Mononuclear cell (primary cell): ENCODE measurements around the gene PAX2. TPM values are rescaled to one million over a fixed set of nuclear protein-coding genes. Genes with fewer than 3 reads are reported as not detected.

Experiments
- H3K27me3 ChIP-seq: 2 replicates; pipeline ENCODE4 v1.6.0; 2011; ENCODE audit warnings: low read length, control low read depth; ENCODE audit not compliant: insufficient read depth
- H3K4me1 ChIP-seq: 2 replicates; pipeline ENCODE4 v1.5.1; 2011; ENCODE audit warnings: mild to moderate bottlenecking, low read length, control low read depth; ENCODE audit not compliant: insufficient read depth
- H3K4me3 ChIP-seq: 2 replicates; pipeline ENCODE4 v1.5.1; 2011; ENCODE audit warnings: mild to moderate bottlenecking, low read length, moderate library complexity
- H3K9me3 ChIP-seq: 2 replicates; pipeline ENCODE4 v1.5.1; 2011; ENCODE audit warnings: low read depth, mild to moderate bottlenecking, control low read depth, low read length
- total RNA-seq: library from RNA; depleted of rRNA; stranded (reverse); fragments of >200 nt; gene quantifications from one replicate; pipeline ENCODE4 v1.2.3, GENCODE V29; 2012

Gene PAX2
- total RNA-seq, 1 donor, result not detected

DNA sequence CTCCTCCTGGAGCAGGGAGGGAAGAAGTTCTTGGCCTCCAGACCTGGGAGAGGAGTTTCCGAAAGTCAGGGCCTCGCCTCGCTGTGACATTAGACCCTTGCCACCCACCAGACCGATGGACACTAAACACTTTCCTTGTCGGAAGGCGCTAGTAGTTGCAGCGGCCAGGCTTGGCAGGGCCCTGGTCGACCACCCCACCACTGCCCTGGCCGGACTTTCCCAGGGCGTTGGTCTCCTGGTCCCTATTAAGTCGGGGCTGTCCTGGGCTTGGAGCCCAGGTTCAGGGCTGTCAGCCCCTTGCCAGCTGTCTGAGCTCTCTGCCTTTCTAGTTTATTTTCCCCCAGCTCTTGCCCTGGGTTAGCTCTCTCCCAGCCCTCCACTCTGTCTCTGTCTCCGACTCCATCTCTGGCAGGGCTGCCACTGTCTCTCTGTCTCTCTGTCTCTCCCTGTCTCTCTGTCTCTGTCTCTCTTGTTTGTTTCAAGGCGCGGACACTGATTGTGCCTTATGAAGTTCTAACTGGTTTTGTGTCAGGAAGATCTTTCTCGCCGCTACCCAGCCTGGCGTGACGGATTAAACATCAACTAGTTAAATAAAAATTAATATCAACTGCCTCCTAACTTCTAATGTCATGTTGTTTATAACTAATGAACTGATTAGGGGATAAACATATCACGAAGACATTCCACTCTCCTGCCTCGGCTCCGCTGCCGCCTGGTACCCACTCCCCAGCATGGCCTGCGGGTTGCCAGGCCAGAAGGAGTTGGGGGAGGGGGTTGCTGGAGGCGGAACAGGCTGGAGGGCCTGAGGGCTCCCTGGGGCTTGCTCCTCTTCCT lies 13.8 kb upstream of the PAX2 start:
- Histone ChIP-seq H3K27me3 (peaks cover 91% of the 10 kb centered on the region), H3K4me3 (no peak overlapping the region), H3K4me1 (peaks cover 18% of the 10 kb centered on the region), H3K9me3 (no peaks in the 10 kb centered on the region)

DNA sequence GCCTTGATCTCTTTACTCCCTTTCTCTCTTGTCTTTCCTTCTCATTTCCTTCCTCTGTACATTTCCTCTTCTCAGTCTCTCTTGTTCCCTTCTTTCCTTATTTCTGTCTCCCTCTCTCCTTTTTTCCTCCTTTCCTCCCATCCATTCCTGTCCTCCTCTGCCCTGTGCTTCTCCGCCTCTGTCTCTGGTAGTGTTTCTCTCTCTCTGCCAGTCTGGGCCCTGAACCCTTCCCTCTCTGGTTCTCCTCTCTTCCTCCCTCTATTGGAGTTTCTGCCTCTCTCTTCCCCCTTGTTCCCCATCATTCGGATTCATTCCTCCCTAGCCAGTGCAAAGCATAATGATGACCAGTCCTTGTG lies 13.2 kb upstream of the PAX2 start:
- H3K4me3 ChIP-seq, result no peak overlapping the region
- no peaks in the 10 kb centered on the region for H3K9me3 ChIP-seq
- peaks cover 94% of the 10 kb centered on the region for H3K27me3 ChIP-seq
- H3K4me1 ChIP-seq, result peaks cover 18% of the 10 kb centered on the region

- Histone ChIP-seq H3K9me3 (no peaks in the 10 kb centered on the region), H3K4me1 (peaks cover 25% of the 10 kb centered on the region), H3K4me3 (no peak overlapping the region), H3K27me3 (peaks cover 94% of the 10 kb centered on the region)
Observed at GRCh38 chr10:100733329-100733728, 12.1 kb upstream of the PAX2 start.

GRCh38 chr10:100734295-100735086 lies 10.9 kb upstream of the PAX2 start:
- Histone ChIP-seq H3K27me3 (peaks cover 95% of the 10 kb centered on the region), H3K9me3 (no peaks in the 10 kb centered on the region), H3K4me3 (no peak overlapping the region), H3K4me1 (peaks cover 25% of the 10 kb centered on the region)

DNA sequence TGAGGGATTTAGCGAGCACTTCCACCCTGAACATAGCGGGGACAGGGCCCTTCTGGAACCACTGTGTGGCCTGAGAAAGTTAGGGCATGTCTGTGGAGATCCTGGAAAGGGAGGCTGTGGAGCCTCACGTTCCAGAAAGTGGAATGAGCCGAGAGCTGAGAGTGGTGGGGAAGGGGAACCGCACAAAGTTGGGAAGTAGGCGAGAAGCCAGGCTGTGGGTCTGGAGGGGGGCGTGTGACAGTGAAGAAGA lies 10.4 kb upstream of the PAX2 start:
- Histone ChIP-seq H3K4me1 (peaks cover 22% of the 10 kb centered on the region), H3K4me3 (no peak overlapping the region), H3K27me3 (peaks cover 95% of the 10 kb centered on the region), H3K9me3 (no peaks in the 10 kb centered on the region)

- no peak overlapping the region for H3K4me3 ChIP-seq
- H3K9me3 ChIP-seq, result no peaks in the 10 kb centered on the region
- H3K27me3 ChIP-seq, result peaks cover 95% of the 10 kb centered on the region
- peaks cover 16% of the 10 kb centered on the region for H3K4me1 ChIP-seq
Observed at GRCh38 chr10:100735337-100736143, 9.8 kb upstream of the PAX2 start.

DNA sequence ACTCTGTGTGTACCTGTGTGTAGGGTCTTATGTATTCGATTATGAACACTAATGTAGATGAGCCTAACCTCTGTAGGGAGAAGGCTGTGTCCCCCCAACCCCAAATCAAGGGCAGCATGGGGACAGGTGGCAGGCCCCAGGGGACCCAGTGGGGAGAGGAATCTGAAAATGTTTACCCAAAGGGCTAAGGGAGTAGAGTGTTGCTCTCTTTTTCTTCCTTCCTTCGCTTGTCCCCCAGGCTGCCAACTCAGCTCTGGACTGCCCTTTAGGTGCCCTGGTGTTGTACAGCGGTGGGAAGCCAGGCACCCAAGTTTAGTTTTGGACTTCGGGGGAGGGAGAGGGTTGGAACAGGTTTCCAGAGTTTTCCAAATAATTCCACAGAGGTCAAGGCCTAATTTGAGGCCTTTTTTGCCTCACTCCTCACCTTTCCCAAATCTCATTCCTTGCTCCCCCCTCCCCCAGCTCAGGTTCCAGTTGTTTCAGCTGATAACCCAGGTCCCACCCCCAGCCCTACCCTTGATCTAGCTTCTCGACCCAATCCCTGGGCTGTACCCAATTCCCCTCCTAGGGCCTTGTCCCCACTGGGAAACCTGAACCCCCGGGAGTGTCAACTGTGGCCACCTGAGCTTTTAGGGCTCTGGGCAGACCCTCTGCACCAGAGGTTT lies 9.1 kb upstream of the PAX2 start:
- Histone ChIP-seq H3K4me3 (no peak overlapping the region), H3K9me3 (no peaks in the 10 kb centered on the region), H3K27me3 (peaks cover 96% of the 10 kb centered on the region), H3K4me1 (peaks cover 9% of the 10 kb centered on the region)

DNA sequence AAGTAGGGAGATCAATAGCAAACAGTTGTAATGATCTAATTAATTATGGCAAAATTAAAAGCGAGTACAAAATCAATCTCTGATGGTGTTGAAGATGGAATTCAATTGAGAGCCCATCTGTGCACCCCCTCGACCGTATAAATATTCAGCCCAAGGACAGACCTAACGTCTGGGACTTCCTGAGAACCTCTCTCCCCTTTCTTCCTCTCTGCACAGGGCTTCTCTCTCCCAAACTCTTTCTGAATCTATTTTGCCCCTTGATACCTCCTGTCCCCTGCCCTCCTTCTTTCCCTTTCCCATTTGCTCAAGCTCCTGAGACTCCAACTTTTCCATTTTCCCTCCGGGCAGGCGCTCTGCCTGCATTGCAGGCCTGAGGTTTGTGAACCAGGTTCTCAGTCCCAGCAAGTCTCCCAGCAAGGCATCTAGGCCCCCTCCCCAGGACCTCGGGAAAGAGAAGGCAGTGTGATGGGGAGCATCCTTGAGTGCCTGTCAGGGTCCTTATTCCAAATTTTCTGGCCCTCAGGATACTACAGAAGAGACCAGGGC lies 8.5 kb upstream of the PAX2 start:
- peaks cover 96% of the 10 kb centered on the region for H3K27me3 ChIP-seq
- no peaks in the 10 kb centered on the region for H3K9me3 ChIP-seq
- H3K4me3 ChIP-seq, result no peak overlapping the region
- H3K4me1 ChIP-seq, result peaks cover 7% of the 10 kb centered on the region

- no peaks in the 10 kb centered on the region for H3K9me3 ChIP-seq
- peaks cover 96% of the 10 kb centered on the region for H3K27me3 ChIP-seq
- H3K4me3 ChIP-seq, result no peak overlapping the region
- peaks cover 7% of the 10 kb centered on the region for H3K4me1 ChIP-seq
Observed at GRCh38 chr10:100737355-100738054, 7.9 kb upstream of the PAX2 start.

- Histone ChIP-seq H3K27me3 (peaks cover 97% of the 10 kb centered on the region), H3K9me3 (no peaks in the 10 kb centered on the region), H3K4me1 (peaks cover 10% of the 10 kb centered on the region), H3K4me3 (no peak overlapping the region)
Observed at GRCh38 chr10:100738055-100738827, 7.1 kb upstream of the PAX2 start.

DNA sequence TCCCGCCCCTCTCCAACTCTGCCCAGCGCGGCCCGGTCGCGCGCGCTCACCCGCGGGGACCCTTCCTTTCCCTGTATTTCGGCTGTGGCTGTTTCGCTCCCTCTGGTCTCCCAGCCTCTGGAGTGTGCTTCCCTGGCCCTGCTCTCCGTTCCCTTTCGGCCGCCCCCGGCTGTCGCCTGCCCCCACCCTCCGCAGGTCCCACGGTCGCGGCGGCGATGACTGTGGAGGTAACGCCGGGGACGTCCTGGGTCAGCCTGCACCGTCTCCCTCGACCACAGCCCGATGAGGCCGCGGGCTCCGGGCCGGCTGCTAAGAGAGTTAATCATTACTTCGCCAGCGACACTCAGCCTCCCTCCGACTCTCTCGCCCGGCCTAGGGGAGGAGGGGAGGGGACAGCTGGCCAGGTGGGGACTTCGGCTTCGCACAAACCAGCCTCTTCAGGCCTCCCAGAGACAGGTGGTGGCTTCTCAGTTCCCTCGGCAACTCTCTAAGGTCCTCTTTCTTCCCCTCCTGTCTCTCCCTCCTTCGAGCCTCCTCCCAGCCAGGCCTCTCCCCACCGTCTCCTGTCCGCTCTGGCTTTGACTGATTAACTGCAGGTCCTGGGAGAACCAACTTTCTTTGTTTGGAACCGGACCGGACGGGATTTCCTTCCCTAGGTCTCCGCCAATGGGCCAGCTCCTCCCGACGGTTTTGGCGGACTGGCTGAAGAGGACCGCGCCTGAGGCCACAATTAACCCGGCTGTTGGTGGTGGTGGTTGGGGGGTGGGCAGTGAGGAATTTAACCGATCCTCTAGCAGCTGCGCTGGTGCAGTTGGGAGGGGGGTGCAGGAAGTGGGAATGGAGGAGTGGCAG lies 5.6 kb upstream of the PAX2 start:
- Histone ChIP-seq H3K4me3 (no peak overlapping the region), H3K4me1 (peaks cover 15% of the 10 kb centered on the region), H3K27me3 (peaks cover 97% of the 10 kb centered on the region), H3K9me3 (no peaks in the 10 kb centered on the region)

- peaks cover 90% of the 10 kb centered on the region for H3K27me3 ChIP-seq
- H3K4me1 ChIP-seq, result peaks cover 15% of the 10 kb centered on the region
- H3K4me3 ChIP-seq, result no peak overlapping the region
- no peaks in the 10 kb centered on the region for H3K9me3 ChIP-seq
Observed at GRCh38 chr10:100740476-100741377, 4.7 kb upstream of the PAX2 start.
